Adrenal gland (tissue), 12 donors: ENCODE data around the gene DEPP1. TPM values are rescaled to one million over a fixed set of nuclear protein-coding genes. Genes with fewer than 3 reads are reported as not detected.

ENCODE experiments used
- DNase-seq, 7 donors: peaks; one replicate each; pipeline ENCODE4 v3.0.0-alpha.2; 2019 to 2020
- H3K27ac ChIP-seq, 5 donors: fragments of 200-600 bp; sonication (generic) in 4 of 5; 1 replicate in 3 of 5; 2 replicates in 2 of 5; pipeline versions ENCODE4 v1.5.1 to v1.8.0; 2016 to 2020; ENCODE audit warnings: mild to moderate bottlenecking in 1 of 5
- H3K27me3 ChIP-seq: fragments of 200-600 bp; 2 replicates; pipeline ENCODE4 v1.8.0; 2021
- H3K36me3 ChIP-seq, 2 donors: fragments of 200-600 bp; replicated peaks in 1 of 2; 1 replicate in 1 of 2; 2 replicates in 1 of 2; pipeline versions ENCODE4 v1.5.1 to v1.8.0; 2018 to 2022
- H3K4me1 ChIP-seq, 2 donors: fragments of 200-600 bp; replicated peaks in 1 of 2; 1 replicate in 1 of 2; 2 replicates in 1 of 2; pipeline versions ENCODE4 v1.5.1 to v1.8.0; 2018 to 2021
- H3K4me3 ChIP-seq, 4 donors: fragments of 200-600 bp; sonication (generic) in 3 of 4; one replicate each; pipeline ENCODE4 v1.5.1; 2016 to 2018
- H3K9me3 ChIP-seq, 3 donors: fragments of 200-600 bp; sonication (generic) in 1 of 3; replicated peaks in 1 of 3; 1 replicate in 2 of 3; 2 replicates in 1 of 3; pipeline versions ENCODE4 v1.5.1 to v1.8.0; 2016 to 2021
- POLR2A ChIP-seq, 2 donors: fragments of 450-650 bp; IDR thresholded peaks; one replicate each; pipeline ENCODE4 v1.6.1; 2017; ENCODE audit warnings: antibody characterized with exemption in 2 of 2, mild to moderate bottlenecking in 2 of 2, moderate library complexity in 1 of 2
- WGBS, 4 donors: extraction: QIAGEN DNeasy Blood & Tissue Kit in 2 of 4; methylation state at CpG; one replicate each; pipeline versions ENCODE4 v1.1.5 to v1.1.7; 2013 to 2017; 5-methylcytosine and 5-hydroxymethylcytosine counted together
- intact Hi-C, 2 donors: fragments of 100-400 bp; cut with DNase I; formaldehyde crosslinking; loops; one replicate each; pipeline versions ENCODE4 v1.14.1 to v1.15.0; 2022 to 2023
- polyA plus RNA-seq, 3 donors: library from polyadenylated mRNA; stranded (reverse); fragments of 200-250 nt in 2 of 3; fragments of 350-450 nt in 1 of 3; fragmentation: Illumina TruSeq in 1 of 3; extraction: RNeasy Lipid Tissue Mini Kit (QIAGEN cat#74804) in 1 of 3; gene quantifications; one replicate each; pipeline ENCODE4 v1.2.3, GENCODE V29; 2013 to 2014
- total RNA-seq, 9 donors: library from RNA; depleted of rRNA in 4 of 9; stranded (reverse); fragments of >200 nt in 4 of 9; fragments of 120-200 nt in 1 of 9; fragmentation: NEBNext Ultra II Directional in 1 of 9; extraction: Animal tissue kit (Norgen Biotek cat#: 25700) in 1 of 9; gene quantifications; one replicate each; pipeline versions ENCODE4 v1.1.0 to v1.2.4, GENCODE V29; 2013 to 2023
- TF ChIP-seq, protein P1 (sequence below), 6 experiments: fragments of 450-650 bp in 4 of 6; fragments of 200-600 bp in 2 of 6; sonication (generic) in 1 of 6; IDR thresholded peaks; 1 replicate in 5 of 6; 2 replicates in 1 of 6; pipeline versions ENCODE4 v1.5.1 to v1.8.0; 2016 to 2021; ENCODE audit warnings: antibody characterized with exemption in 6 of 6, mild to moderate bottlenecking in 2 of 6, moderate library complexity in 1 of 6
- donor health status: healthy with polysubstance abuse.
- donor health status: Bipolar disorder and iron deficiency.
- donor health status: DM: yes; HTN: yes; CAD: no.
- donor health status: DM: no; HTN: no; CAD: no.
- donor health status: DM: no; HTN: no; CAD: no.
- donor health status: DM: yes; HTN: yes; CAD: no.

DEPP1 gene
- total and polyA plus RNA-seq, 12 donors = 7.4 to 179 (median 53.9) TPM

DNA sequence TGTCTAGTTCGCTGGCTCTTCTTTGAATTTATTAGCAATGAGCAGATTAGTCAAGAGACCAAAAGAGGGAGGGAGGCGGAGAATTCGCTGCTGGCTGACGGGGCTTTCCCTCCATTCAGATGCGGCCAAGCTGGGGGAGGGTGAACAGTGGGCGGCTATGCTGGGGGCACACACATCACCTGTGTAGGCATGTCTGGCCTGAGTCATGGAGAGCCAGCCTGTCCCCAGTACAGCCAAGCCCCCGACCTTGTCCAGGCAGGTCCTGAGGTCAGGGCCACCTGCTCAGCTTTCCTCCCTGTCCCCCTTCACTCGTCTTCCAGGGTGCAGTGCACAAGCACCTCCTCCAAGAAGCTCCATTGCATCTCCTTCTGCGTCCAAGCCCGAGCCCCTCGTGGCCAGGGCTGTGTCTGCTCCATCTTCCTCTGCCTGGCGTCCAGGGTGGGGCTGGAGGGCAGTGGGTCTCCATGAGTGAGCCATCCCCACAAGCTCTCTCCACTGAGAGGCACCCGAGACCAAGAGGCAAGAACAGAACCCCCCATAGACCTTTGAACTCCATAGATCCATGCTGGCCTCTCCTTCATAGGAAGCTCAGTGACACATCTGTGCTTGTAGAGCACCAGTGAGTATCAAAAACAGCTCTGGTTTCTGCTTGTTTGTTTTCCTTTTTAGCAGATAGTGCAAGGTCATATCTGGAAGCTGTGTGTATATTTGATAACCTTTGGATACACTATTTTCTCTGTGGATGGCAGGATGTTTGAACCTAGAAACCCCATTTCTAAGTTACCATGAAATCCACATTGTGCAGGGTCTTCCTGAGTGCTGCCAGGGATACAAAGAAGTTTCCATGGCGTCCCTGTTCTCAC is 1.9 kb upstream of the DEPP1 start:
- 70 to 78% (median 76%) methylated on average over 14 of the region's 14 CpGs for WGBS, 4 donors
- TF ChIP-seq POLR2A (IDR thresholded peaks at IDR 0.05) = no peak
- TF ChIP-seq, protein P1, sequence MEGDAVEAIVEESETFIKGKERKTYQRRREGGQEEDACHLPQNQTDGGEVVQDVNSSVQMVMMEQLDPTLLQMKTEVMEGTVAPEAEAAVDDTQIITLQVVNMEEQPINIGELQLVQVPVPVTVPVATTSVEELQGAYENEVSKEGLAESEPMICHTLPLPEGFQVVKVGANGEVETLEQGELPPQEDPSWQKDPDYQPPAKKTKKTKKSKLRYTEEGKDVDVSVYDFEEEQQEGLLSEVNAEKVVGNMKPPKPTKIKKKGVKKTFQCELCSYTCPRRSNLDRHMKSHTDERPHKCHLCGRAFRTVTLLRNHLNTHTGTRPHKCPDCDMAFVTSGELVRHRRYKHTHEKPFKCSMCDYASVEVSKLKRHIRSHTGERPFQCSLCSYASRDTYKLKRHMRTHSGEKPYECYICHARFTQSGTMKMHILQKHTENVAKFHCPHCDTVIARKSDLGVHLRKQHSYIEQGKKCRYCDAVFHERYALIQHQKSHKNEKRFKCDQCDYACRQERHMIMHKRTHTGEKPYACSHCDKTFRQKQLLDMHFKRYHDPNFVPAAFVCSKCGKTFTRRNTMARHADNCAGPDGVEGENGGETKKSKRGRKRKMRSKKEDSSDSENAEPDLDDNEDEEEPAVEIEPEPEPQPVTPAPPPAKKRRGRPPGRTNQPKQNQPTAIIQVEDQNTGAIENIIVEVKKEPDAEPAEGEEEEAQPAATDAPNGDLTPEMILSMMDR (IDR thresholded peaks at IDR 0.05) = no peak
- intact Hi-C loops = no loop called here
- Histone ChIP-seq H3K27ac (peak overlapping the region; percentile 10 to 83 (median 71)), H3K27me3 (no peaks in the 10 kb centered on the region), H3K4me3 (no peak overlapping the region), H3K4me1 (peaks cover 44 to 70% of the 10 kb centered on the region in 2 donors), H3K36me3 (peaks cover 0 to 17% of the 10 kb centered on the region in 2 donors), H3K9me3 (no peaks in the 10 kb centered on the region)
- DNase-seq = no peak

DNA sequence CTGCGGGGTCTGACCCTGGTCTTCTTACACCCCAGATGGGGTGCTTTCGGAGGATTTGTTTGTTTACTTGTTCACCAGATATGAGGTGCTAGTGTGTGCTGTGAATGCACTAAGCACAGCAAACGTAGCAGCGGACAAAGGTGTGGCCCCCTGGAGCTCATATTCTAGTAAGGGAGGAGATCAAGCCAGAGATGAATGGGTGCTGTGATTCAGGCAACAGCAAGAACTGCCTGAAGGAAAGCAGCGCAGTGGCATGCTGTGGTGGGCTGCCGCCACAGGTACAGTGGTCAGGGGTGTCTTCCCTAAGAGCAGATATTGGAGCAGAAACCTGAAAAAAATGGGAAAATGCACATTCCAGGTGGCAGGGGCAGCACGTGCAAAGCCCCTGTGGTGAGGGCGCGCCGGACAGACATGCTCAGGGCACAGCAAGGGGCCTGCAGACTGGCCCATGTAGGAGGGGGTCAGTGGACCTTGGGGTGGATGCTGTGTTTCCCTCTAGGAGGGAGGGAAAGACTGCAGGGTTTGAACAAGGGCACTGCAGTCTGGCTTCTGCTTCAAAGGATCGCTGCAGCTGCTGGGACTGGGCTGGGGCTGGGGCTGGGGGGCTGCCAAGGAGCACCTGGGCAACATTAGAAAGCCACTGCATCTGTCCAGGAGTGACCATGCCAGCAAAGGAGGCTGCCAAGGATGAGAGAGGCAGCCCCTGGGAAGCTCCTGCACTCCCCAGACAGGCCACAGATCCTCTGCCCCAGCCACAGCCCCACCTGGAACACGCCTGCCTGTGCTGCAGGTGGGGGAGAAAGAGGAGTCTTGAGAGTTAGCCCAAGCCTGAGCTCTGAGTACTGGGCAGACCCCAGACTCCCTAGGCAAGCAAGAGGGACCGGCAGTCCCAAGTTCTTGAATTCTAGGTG is 927 bp upstream of the DEPP1 start:
- H3K27me3 ChIP-seq = no peaks in the 10 kb centered on the region
- H3K27ac ChIP-seq = peak overlapping the region in 4 of 5 donors; percentile 19 to 90 (median 78)
- 87 to 92% (median 92%) methylated on average over 12 to 13 of the region's 13 CpGs for WGBS, 4 donors
- intact Hi-C loops = no loop called here
- TF ChIP-seq, protein P1 (IDR thresholded peaks at IDR 0.05) = no peak
- TF ChIP-seq POLR2A (IDR thresholded peaks at IDR 0.05) = no peak
- peak in 1 of 7 donors; percentile 16 for DNase-seq
- H3K9me3 ChIP-seq = no peaks in the 10 kb centered on the region
- H3K36me3 ChIP-seq = peaks cover 0 to 17% of the 10 kb centered on the region in 2 donors
- H3K4me1 ChIP-seq = peaks cover 47 to 72% of the 10 kb centered on the region in 2 donors
- H3K4me3 ChIP-seq = peak overlapping the region in 1 of 4 donors; percentile 80

DNA sequence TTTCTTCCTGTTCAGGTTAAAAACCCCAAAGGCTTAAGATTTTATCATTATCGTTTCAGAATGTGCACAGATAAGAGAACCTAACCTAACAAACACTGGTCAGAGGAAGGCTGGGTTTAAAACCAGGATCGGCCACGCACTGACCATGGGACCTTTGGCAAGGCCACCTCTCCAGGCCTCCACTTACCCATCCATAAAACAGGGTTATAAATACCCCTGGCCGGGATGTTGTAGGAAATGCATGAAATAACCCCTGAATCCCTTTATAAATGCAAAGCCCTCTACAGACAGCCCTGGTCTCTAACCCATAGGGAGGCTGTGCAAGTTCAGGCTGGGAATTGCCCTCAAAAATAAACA is 418 bp downstream of the DEPP1 start:
- Histone ChIP-seq H3K9me3 (no peaks in the 10 kb centered on the region), H3K4me3 (peak overlapping the region in 3 of 4 donors; percentile 14 to 94 (median 80)), H3K27me3 (no peaks in the 10 kb centered on the region), H3K36me3 (peaks cover 0 to 17% of the 10 kb centered on the region in 2 donors), H3K4me1 (peaks cover 52 to 80% of the 10 kb centered on the region in 2 donors), H3K27ac (peak overlapping the region; percentile 9 to 90 (median 79))
- WGBS, 4 donors = 12 to 37% (median 25%) methylated on average over 4 of the region's 4 CpGs
- DNase-seq = no peak
- TF ChIP-seq, protein P1 (IDR thresholded peaks at IDR 0.05) = no peak
- TF ChIP-seq POLR2A (IDR thresholded peaks at IDR 0.05) = no peak
- intact Hi-C loops = no loop called here
